Hepatocyte (in vitro differentiated cells): Measurements from ENCODE around the gene TMEM81. TPM values are rescaled to one million over a fixed set of nuclear protein-coding genes. Genes with fewer than 3 reads are reported as not detected.

Experiments used
- DNase-seq: peaks from one replicate; pipeline ENCODE4 v3.0.0-alpha.2; 2016; ENCODE audit warnings: low spot score
- H2AFZ ChIP-seq: fragments of 200-600 bp; sonication (generic); 2 replicates; pipeline ENCODE4 v1.6.0; 2016; ENCODE audit warnings: antibody characterized with exemption, mild to moderate bottlenecking
- H3K27ac ChIP-seq: fragments of 200-600 bp; sonication (generic); 2 replicates; pipeline ENCODE4 v1.5.1; 2016; ENCODE audit warnings: mild to moderate bottlenecking
- H3K27me3 ChIP-seq: fragments of 200-600 bp; sonication (generic); 2 replicates; pipeline ENCODE4 v1.6.1; 2016
- H3K36me3 ChIP-seq: fragments of 200-600 bp; sonication (generic); replicated peaks from 2 replicates; pipeline ENCODE4 v1.5.1; 2016; ENCODE audit warnings: low read depth; ENCODE audit not compliant: insufficient read depth
- H3K4me1 ChIP-seq: fragments of 200-600 bp; sonication (generic); 2 replicates; pipeline ENCODE4 v1.5.1; 2016; ENCODE audit warnings: mild to moderate bottlenecking, moderate library complexity; ENCODE audit not compliant: insufficient read depth
- H3K4me2 ChIP-seq: fragments of 200-600 bp; sonication (generic); 2 replicates; pipeline ENCODE4 v1.6.0; 2016
- H3K4me3 ChIP-seq: fragments of 200-600 bp; sonication (generic); 2 replicates; pipeline ENCODE4 v1.5.1; 2016; ENCODE audit warnings: mild to moderate bottlenecking
- H3K79me2 ChIP-seq: fragments of 200-600 bp; sonication (generic); 2 replicates; pipeline ENCODE4 v1.6.0; 2017; ENCODE audit warnings: mild to moderate bottlenecking
- H3K9me2 ChIP-seq: fragments of 200-600 bp; sonication (generic); replicated peaks from 2 replicates; pipeline ENCODE4 v1.6.0; 2017; ENCODE audit warnings: mild to moderate bottlenecking; ENCODE audit not compliant: insufficient read depth
- H3K9me3 ChIP-seq: fragments of 200-600 bp; sonication (generic); 2 replicates; pipeline ENCODE4 v1.5.1; 2016; ENCODE audit warnings: low read depth, mild to moderate bottlenecking
- H4K20me1 ChIP-seq: fragments of 200-600 bp; sonication (generic); 2 replicates; pipeline ENCODE4 v1.6.0; 2016; ENCODE audit warnings: mild to moderate bottlenecking; ENCODE audit not compliant: insufficient read depth, poor library complexity, severe bottlenecking
- CTCF ChIP-seq: fragments of 200-600 bp; sonication (generic); IDR thresholded peaks from 2 replicates; pipeline ENCODE4 v1.5.1; 2016; ENCODE audit warnings: antibody characterized with exemption, mild to moderate bottlenecking; ENCODE audit not compliant: poor library complexity
- EZH2 ChIP-seq: fragments of 200-600 bp; sonication (generic); IDR thresholded peaks from 2 replicates; pipeline ENCODE4 v1.6.1; 2016; ENCODE audit warnings: antibody characterized with exemption, mild to moderate bottlenecking, borderline replicate concordance
- EZH2phosphoT487 ChIP-seq: fragments of 200-600 bp; sonication (generic); IDR thresholded peaks from one replicate; pipeline ENCODE4 v1.6.1; 2018; ENCODE audit warnings: antibody characterized with exemption, mild to moderate bottlenecking, low read depth, moderate library complexity; ENCODE audit not compliant: unreplicated experiment, severe bottlenecking
- WGBS: methylation state at CpG from one replicate; pipeline ENCODE4 v1.1.6; 2016; ENCODE audit warnings: low lambda C conversion rate; ENCODE audit errors: missing lambda C conversion rate; 5-methylcytosine and 5-hydroxymethylcytosine counted together
- polyA plus RNA-seq: library from polyadenylated mRNA; unstranded; fragments of >200 nt; fragmentation: Nextera tagmentation; extraction: Ambion mirVana; gene quantifications from 2 replicates; pipeline ENCODE4 v1.2.1, GENCODE V29; 2016
- total RNA-seq: library from RNA; depleted of rRNA; stranded (reverse); fragments of >200 nt; gene quantifications from 2 replicates; pipeline ENCODE4 v1.2.3, GENCODE V29; 2014

Gene TMEM81
- total and polyA plus RNA-seq, 2 experiments from 2014 or later, result 2.2 TPM; not detected in 1

- no peaks in the 10 kb centered on the region for H3K9me3 ChIP-seq
- 90% methylated on average over 5 of the region's 5 CpGs for WGBS
- H3K79me2 ChIP-seq, result peaks cover 6% of the 10 kb centered on the region
- no peaks in the 10 kb centered on the region for H3K9me2 ChIP-seq
- H3K4me2 ChIP-seq, result no peak overlapping the region
- no peaks in the 10 kb centered on the region for H3K4me1 ChIP-seq
- H2AFZ ChIP-seq, result no peak overlapping the region
- TF ChIP-seq CTCF (no peak), EZH2 (no peak), EZH2phosphoT487 (no peak)
- no peak for DNase-seq
- no peaks in the 10 kb centered on the region for H4K20me1 ChIP-seq
- H3K4me3 ChIP-seq, result no peak overlapping the region
- H3K27ac ChIP-seq, result no peak overlapping the region
- H3K36me3 ChIP-seq, result no peaks in the 10 kb centered on the region
- no peaks in the 10 kb centered on the region for H3K27me3 ChIP-seq
Observed at GRCh38 chr1:205109711-205110110, 25.5 kb upstream of the TMEM81 start.

- DNase-seq, result no peak
- 95% methylated on average over 1 of the region's 1 CpG for WGBS
- Histone ChIP-seq H2AFZ (no peak overlapping the region), H3K4me3 (no peak overlapping the region), H3K9me2 (no peaks in the 10 kb centered on the region), H3K9me3 (no peaks in the 10 kb centered on the region), H3K79me2 (peaks cover 3% of the 10 kb centered on the region), H3K27ac (no peak overlapping the region), H3K36me3 (no peaks in the 10 kb centered on the region), H4K20me1 (no peaks in the 10 kb centered on the region), H3K4me1 (no peaks in the 10 kb centered on the region), H3K4me2 (no peak overlapping the region), H3K27me3 (no peaks in the 10 kb centered on the region)
- TF ChIP-seq EZH2phosphoT487 (no peak), EZH2 (no peak), CTCF (no peak)
Observed at GRCh38 chr1:205109269-205109668, 25.0 kb upstream of the TMEM81 start.

GRCh38 chr1:205108464-205108863 lies 24.2 kb upstream of the TMEM81 start:
- no peaks in the 10 kb centered on the region for H3K36me3 ChIP-seq
- no peak overlapping the region for H3K4me2 ChIP-seq
- no peak for TF ChIP-seq EZH2phosphoT487
- TF ChIP-seq EZH2, result no peak
- no peak for TF ChIP-seq CTCF
- H3K9me2 ChIP-seq, result no peaks in the 10 kb centered on the region
- H4K20me1 ChIP-seq, result no peaks in the 10 kb centered on the region
- DNase-seq, result no peak
- no peaks in the 10 kb centered on the region for H3K27me3 ChIP-seq
- no peaks in the 10 kb centered on the region for H3K4me1 ChIP-seq
- WGBS, result 92% methylated on average over 4 of the region's 4 CpGs
- H3K27ac ChIP-seq, result no peak overlapping the region
- H3K4me3 ChIP-seq, result no peak overlapping the region
- H3K79me2 ChIP-seq, result no peaks in the 10 kb centered on the region
- no peaks in the 10 kb centered on the region for H3K9me3 ChIP-seq
- H2AFZ ChIP-seq, result no peak overlapping the region

GRCh38 chr1:205107327-205107726 lies 23.1 kb upstream of the TMEM81 start:
- no peaks in the 10 kb centered on the region for H3K9me3 ChIP-seq
- H3K79me2 ChIP-seq, result no peaks in the 10 kb centered on the region
- H3K4me2 ChIP-seq, result no peak overlapping the region
- H3K9me2 ChIP-seq, result no peaks in the 10 kb centered on the region
- no peaks in the 10 kb centered on the region for H3K27me3 ChIP-seq
- no peaks in the 10 kb centered on the region for H4K20me1 ChIP-seq
- H3K27ac ChIP-seq, result no peak overlapping the region
- no peak overlapping the region for H3K4me3 ChIP-seq
- H3K36me3 ChIP-seq, result no peaks in the 10 kb centered on the region
- H3K4me1 ChIP-seq, result no peaks in the 10 kb centered on the region
- no peak for TF ChIP-seq EZH2phosphoT487
- WGBS, result 100% methylated on average over 4 of the region's 4 CpGs
- no peak for DNase-seq
- no peak overlapping the region for H2AFZ ChIP-seq
